Ascending aorta (tissue), 2 donors: Measurements from ENCODE around the gene KDELR3. TPM values are rescaled to one million over a fixed set of nuclear protein-coding genes. Genes with fewer than 3 reads are reported as not detected.

Experiments
- DNase-seq, 2 donors: peaks; one replicate each; pipeline ENCODE4 v3.0.0-alpha.2; 2019; ENCODE audit warnings: low spot score in 2 of 2
- H3K27ac ChIP-seq, 2 donors: fragments of 200-600 bp; sonication (generic); one replicate each; pipeline ENCODE4 v1.5.1; 2016 to 2017; ENCODE audit warnings: mild to moderate bottlenecking in 1 of 2
- H3K27me3 ChIP-seq: fragments of 200-600 bp; sonication (generic); one replicate; pipeline ENCODE4 v1.5.1; 2017
- H3K36me3 ChIP-seq, 2 donors: fragments of 200-600 bp; sonication (generic); one replicate each; pipeline ENCODE4 v1.5.1; 2016
- H3K4me1 ChIP-seq, 2 donors: fragments of 200-600 bp; sonication (generic); one replicate each; pipeline ENCODE4 v1.5.1; 2016 to 2017; ENCODE audit warnings: mild to moderate bottlenecking in 1 of 2
- H3K4me3 ChIP-seq, 2 donors: fragments of 200-600 bp; sonication (generic); one replicate each; pipeline ENCODE4 v1.5.1; 2016 to 2017; ENCODE audit warnings: mild to moderate bottlenecking in 1 of 2
- H3K9me3 ChIP-seq, 2 donors: fragments of 200-600 bp; sonication (generic); one replicate each; pipeline ENCODE4 v1.5.1; 2016
- CTCF ChIP-seq, 3 experiments: fragments of 200-600 bp in 2 of 3; fragments of 450-650 bp in 1 of 3; sonication (generic) in 2 of 3; IDR thresholded peaks; one replicate each; pipeline ENCODE4 v1.5.1; 2016 to 2019; ENCODE audit warnings: antibody characterized with exemption in 3 of 3, mild to moderate bottlenecking in 1 of 3, moderate library complexity in 1 of 3
- intact Hi-C: fragments of 100-400 bp; cut with DNase I; formaldehyde crosslinking; loops from one replicate; pipeline ENCODE4 v1.15.1; 2023
- total RNA-seq: library from RNA; depleted of rRNA; stranded (reverse); fragments of >200 nt; gene quantifications from one replicate; pipeline ENCODE4 v1.1.0, GENCODE V29; 2016

Gene KDELR3
- total RNA-seq, 1 donor from 2014 or later, result 11.8 TPM

DNA sequence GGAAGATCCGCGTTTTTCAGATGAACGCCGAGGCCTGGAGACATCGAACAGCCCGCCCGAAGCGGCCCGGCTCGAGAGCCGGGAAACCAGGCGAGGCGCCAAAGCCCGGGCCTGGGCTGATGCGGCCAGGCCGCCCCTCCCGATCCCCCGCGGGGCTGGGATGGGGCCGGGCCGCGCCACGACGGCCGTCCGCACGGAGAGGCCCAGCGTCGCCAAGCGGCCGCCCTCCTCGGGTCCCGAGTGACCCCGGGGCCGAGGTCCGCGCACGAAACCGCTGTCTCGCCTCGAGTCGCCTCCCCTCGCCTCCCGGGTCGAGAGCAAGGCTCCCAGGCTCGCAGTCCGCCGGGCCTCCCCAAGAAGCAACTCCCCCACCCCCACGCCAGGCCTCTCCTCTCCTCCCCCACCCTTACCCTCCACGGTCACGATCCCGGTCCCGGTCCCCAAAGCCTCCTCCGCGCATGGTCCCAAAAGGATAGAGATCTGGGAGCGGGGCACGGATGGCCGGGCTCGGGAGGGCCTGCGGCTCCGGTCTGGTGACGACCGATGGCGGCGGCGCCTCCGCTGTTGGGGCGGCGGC lies 37.7 kb downstream of the KDELR3 start:
- Histone ChIP-seq H3K4me3 (peak overlapping the region; percentile 77 to 96), H3K4me1 (peaks cover 3 to 29% of the 10 kb centered on the region in 2 donors), H3K27ac (peak overlapping the region; percentile 100), H3K36me3 (peaks cover 8 to 18% of the 10 kb centered on the region in 2 donors), H3K27me3 (no peaks in the 10 kb centered on the region), H3K9me3 (no peaks in the 10 kb centered on the region)
- peak in 1 of 2 donors; percentile 83 for DNase-seq
- intact Hi-C loops, result loop anchor here (1.0 to 10.0 kb wide), 6 partner anchors 37 to 448 kb away; partner anchors contain the start of genes CSNK1E, DMC1, GTPBP1 and JOSD1
- TF ChIP-seq CTCF (IDR thresholded peaks at IDR 0.05), result no peak

- Histone ChIP-seq H3K27ac (peak within 1 kb of the TSS; percentile 100), H3K4me3 (peak within 1 kb of the TSS; percentile 77 to 96), H3K9me3 (no peaks in the 10 kb centered on the region), H3K27me3 (no peaks in the 10 kb centered on the region), H3K36me3 (peaks cover 4 to 13% of the 10 kb centered on the region in 2 donors), H3K4me1 (peaks cover 3 to 26% of the 10 kb centered on the region in 2 donors)
- no peak for TF ChIP-seq CTCF (IDR thresholded peaks at IDR 0.05)
- intact Hi-C loops, result loop anchor here (1.0 to 10.0 kb wide), 6 partner anchors 38 to 449 kb away; partner anchors contain the start of genes CSNK1E, DMC1, GTPBP1 and JOSD1
- peak; percentile 77 to 97 for DNase-seq
Measured at GRCh38 chr22:38506118-38506962, 38.4 kb downstream of the KDELR3 start, which contains the start of gene DDX17. DDX17 (minus strand) TSS chr22:38506311.

DNA sequence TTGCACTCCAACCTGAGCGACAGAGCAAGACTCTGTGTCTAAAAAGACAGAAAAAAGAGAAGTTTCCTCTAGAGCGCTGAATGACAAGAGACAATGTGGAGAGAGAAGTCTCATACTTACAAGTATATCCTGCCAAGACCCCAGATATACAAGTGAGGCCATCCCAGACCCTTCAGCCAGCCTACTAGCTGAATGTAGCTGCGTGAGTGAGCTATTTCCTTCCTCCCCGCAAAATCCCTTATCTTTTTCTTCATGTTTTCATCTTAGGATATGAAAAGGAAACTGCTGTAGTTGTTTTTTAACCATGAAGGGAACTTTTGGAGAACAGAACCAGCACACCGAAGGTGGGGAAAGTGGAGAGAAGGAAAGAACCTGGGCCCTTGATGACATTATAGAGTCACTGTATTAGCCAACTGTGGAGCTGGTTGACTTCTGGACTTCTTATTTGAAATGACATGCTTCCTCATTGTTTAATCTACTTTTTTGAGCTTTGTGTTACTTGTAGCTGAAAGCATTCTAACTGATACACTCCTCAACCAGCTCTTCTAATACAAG lies 42.6 kb downstream of the KDELR3 start:
- Histone ChIP-seq H3K9me3 (no peaks in the 10 kb centered on the region), H3K4me3 (no peak overlapping the region), H3K4me1 (peaks cover 0 to 5% of the 10 kb centered on the region in 2 donors), H3K27me3 (no peaks in the 10 kb centered on the region), H3K36me3 (no peaks in the 10 kb centered on the region), H3K27ac (no peak overlapping the region)
- TF ChIP-seq CTCF (IDR thresholded peaks at IDR 0.05), result no peak
- DNase-seq, result no peak
- intact Hi-C loops, result no loop called here

- H3K36me3 ChIP-seq, result no peaks in the 10 kb centered on the region
- H3K4me1 ChIP-seq, result no peaks in the 10 kb centered on the region
- DNase-seq, result no peak
- no peaks in the 10 kb centered on the region for H3K9me3 ChIP-seq
- no peak overlapping the region for H3K27ac ChIP-seq
- no peak for TF ChIP-seq CTCF (IDR thresholded peaks at IDR 0.05)
- no peak overlapping the region for H3K4me3 ChIP-seq
- H3K27me3 ChIP-seq, result no peaks in the 10 kb centered on the region
- intact Hi-C loops, result no loop called here
Measured at GRCh38 chr22:38513063-38513462, 45.2 kb downstream of the KDELR3 start.

DNA sequence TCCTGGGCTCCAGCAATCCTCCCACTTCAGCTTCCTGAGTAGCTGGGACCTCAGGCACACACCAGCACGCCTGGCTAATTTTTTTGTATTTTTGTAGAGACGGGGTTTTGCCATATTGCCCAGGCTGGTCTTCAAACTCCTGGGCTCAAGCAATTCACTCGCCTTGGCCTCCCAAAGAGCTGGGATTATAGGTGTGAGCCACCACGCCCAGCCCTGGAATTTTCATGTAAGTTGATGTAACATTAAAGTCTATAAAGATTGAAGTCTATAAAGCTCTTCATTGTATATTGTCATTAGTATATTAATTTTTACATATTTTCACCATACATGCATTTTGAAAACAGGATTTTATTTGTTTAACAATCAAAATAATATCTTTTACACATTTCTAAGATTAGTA lies 50.7 kb downstream of the KDELR3 start:
- no peaks in the 10 kb centered on the region for H3K9me3 ChIP-seq
- intact Hi-C loops, result no loop called here
- no peaks in the 10 kb centered on the region for H3K4me1 ChIP-seq
- H3K36me3 ChIP-seq, result no peaks in the 10 kb centered on the region
- DNase-seq, result no peak
- H3K27me3 ChIP-seq, result no peaks in the 10 kb centered on the region
- TF ChIP-seq CTCF (IDR thresholded peaks at IDR 0.05), result no peak
- no peak overlapping the region for H3K4me3 ChIP-seq
- no peak overlapping the region for H3K27ac ChIP-seq
